ENCODE results near the gene IFNAR1.

The IFNAR1 gene

GRCh38 chr21:33324291-33325221, at the start of gene IFNAR1:
Gene IFNAR1, plus strand, starts transcription at chr21:33324970. Its CDS starts 86 bp downstream, at chr21:33325056.
- DNase-seq = peak; percentile 98

- DNase-seq = no peak
These were observed 46.0 kb upstream of the IFNAR1 start for GRCh38 chr21:33278721-33279120.

DNA sequence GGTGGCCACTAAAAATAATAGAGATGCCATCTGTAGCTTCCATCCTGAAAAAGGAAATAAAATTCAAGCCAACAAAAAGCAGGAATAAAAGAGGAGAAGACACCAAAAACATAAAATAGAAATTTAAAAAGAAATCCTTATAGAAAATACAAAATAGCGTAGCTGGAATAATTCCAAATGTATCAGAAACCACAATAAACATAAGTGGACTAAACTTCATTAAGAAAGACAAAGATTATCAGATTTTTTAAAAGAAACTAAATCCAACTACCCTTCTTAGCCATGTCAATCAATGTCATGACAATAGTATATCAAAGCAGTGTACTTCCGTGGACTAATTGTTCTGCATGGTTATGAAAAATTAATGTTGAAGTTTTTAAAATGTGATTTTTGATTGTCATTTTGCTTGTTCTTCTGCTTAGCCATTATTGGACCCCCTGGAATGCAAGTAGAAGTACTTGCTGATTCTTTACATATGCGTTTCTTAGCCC, 45.4 kb upstream of the IFNAR1 start:
- DNase-seq = no peak

DNA sequence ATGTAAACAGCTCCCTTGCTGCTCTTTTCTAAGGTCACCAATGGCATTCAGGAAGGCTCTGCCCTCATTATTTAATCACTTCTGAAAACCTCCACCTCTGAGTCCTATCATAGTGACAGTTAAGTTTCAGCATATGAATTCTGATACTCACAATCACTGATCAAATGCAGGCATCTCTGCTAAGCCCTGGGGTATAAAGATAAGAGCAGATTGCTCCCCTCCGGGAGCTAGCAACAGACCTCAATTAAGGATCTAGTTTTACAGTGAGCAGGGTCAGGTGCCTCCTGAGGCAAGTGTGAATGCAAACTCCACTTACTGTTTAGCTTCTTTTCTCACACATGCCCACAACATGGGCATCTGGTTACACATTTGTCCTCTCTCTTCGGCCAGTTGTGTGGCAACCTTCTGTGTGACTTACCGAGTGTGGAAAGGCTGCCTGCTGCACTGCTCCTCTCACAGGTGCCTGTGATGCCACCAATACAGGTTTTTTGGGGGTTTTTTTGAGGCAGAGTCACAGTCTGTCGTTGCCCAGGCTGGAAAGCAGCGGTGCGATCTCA, 43.6 kb upstream of the IFNAR1 start:
- no peak for DNase-seq

DNA sequence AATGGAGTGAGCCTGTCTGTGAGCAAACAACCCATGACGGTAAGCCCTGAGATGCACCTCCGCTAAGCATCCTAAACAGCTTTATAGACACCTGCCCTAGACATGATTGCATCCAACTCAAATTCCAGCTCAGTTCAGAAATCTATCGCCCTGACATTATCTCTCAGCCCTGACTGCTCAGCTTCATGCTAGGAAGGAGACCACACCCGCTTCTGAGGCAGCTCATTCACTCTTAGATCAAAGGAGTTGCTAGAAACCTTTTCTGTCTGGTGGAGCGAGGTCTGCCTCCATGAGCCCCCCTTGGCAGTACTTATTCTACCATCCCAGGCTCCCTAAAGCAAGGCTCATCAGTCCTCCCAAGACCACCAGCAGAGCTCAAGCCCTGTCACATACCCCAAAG, 41.6 kb upstream of the IFNAR1 start:
- no peak for DNase-seq

GRCh38 chr21:33286076-33286475, 38.7 kb upstream of the IFNAR1 start:
- DNase-seq = no peak

DNA sequence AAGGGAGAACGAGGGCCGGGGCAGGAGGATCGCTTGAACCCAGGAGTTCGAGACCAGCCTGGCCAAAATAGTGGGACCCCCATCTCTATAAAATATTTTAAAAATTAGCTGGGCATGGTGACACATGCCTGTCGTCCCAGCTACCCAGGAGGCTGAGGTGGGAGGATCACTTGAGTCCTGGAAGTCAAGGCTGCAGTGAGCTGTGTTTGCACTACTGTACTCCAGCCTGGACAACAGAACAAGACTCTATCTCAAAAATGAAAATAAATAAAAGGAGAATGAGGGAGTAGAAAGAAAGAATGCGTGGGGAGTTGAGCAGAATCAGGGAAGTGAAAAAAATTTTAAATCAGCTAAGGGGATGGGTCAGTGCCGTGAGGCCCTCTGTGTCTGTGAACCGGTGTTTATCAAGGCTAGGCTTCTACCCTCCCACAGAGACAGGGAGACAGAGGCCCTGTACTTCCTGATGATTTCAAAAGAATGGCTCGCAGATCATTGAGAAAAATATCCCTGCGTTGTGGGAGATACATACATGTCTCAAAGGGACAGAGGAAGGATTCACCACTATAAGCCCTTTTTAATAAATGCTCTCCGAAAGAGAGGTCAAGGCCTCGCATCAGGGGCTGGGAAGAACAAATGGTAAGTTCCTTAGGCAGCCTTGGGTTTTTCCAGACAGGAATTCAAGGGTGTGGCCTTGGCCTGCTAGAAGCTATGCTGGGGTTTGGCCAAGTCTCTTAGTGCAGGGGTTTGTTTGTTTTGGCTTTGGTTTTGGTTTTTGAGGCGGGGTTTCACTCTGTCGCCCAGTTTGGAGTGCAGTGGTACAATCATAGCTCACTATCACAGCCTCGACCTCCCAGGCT, 37.9 kb upstream of the IFNAR1 start:
- DNase-seq = no peak

GRCh38 chr21:33289199-33289819, 35.5 kb upstream of the IFNAR1 start:
- no peak for DNase-seq

- DNase-seq = no peak
These were observed 34.3 kb upstream of the IFNAR1 start for GRCh38 chr21:33290441-33290840.

GRCh38 chr21:33291686-33292085, 33.1 kb upstream of the IFNAR1 start:
- DNase-seq = no peak

GRCh38 chr21:33292724-33293123, 32.0 kb upstream of the IFNAR1 start:
- DNase-seq = no peak

- no peak for DNase-seq
These were observed 31.6 kb upstream of the IFNAR1 start for GRCh38 chr21:33293136-33293535.

GRCh38 chr21:33293811-33294216, 31.0 kb upstream of the IFNAR1 start:
- no peak for DNase-seq

DNA sequence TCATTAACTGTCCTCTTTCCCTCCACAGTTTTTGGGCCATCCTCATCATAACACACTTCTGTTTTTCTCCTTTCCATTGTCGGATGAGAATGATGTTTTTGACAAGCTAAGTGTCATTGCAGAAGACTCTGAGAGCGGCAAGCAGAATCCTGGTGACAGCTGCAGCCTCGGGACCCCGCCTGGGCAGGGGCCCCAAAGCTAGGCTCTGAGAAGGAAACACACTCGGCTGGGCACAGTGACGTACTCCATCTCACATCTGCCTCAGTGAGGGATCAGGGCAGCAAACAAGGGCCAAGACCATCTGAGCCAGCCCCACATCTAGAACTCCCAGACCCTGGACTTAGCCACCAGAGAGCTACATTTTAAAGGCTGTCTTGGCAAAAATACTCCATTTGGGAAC, 28.6 kb upstream of the IFNAR1 start:
- no peak for DNase-seq

GRCh38 chr21:33299181-33299752, 25.5 kb upstream of the IFNAR1 start:
- DNase-seq = no peak

GRCh38 chr21:33300701-33301631, 23.8 kb upstream of the IFNAR1 start:
- DNase-seq = no peak

GRCh38 chr21:33301632-33302002, 23.2 kb upstream of the IFNAR1 start:
- DNase-seq = no peak

- DNase-seq = no peak
These were observed 22.7 kb upstream of the IFNAR1 start for GRCh38 chr21:33302055-33302454.

GRCh38 chr21:33302796-33303195, 22.0 kb upstream of the IFNAR1 start:
- DNase-seq = no peak

DNA sequence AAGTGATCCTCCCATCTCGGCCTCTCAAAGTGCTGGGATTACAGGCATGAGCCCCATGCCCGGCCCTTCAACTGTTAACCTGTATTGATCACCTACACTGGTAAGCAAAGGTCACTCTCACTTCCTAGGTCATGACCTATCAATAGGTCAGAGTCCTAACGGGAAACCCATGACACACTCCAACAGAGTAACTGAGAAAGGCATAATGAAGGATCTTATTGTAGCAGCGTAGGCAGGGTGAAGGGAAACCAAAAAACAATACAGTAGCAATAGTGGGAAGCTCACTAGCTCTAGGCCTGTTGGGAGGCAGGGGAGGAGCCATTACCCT, 19.5 kb upstream of the IFNAR1 start:
- DNase-seq = no peak

- DNase-seq = no peak
These were observed 18.8 kb upstream of the IFNAR1 start for GRCh38 chr21:33305938-33306337.
